PC-3 (cell line): ENCODE data around the gene FAM25G. TPM values are rescaled to one million over a fixed set of nuclear protein-coding genes. Genes with fewer than 3 reads are reported as not detected.
"Not testable (repeated sequence)": the region's sequence is repeated elsewhere in the genome, so short reads cannot be mapped to it uniquely, and the experiment has no call there.

Experiments
- ATAC-seq: fragments of 200-7000 bp; cut with Tn5 transposase; 2 replicates; pipeline ENCODE4 v1.9.1; 2020; ENCODE audit warnings: mild to moderate bottlenecking, moderate library complexity
- BruUV-seq: library from RNA; stranded (reverse); fragments of 400-500 nt; replicated peaks from 2 replicates; lab custom pipeline; 2021; lab: Mats Ljungman, UMichigan
- CTCF ChIA-PET: fragments of 300-600 bp; sonication (Branson Sonifier 250); formaldehyde crosslinking; loops from one replicate; lab custom pipeline; 2022; ENCODE audit warnings: antibody characterized with exemption; lab: Charles Lee
- POLR2A ChIA-PET: fragments of 300-600 bp; sonication (Branson Sonifier 250); formaldehyde crosslinking; loops from one replicate; lab custom pipeline; 2022; ENCODE audit warnings: antibody characterized with exemption; ENCODE audit not compliant: unreplicated experiment; lab: Charles Lee
- DNase-seq: peaks from one replicate; pipeline ENCODE4 v3.0.0-alpha.2; 2015
- H2AFZ ChIP-seq: fragments of 300-600 bp; sonication (generic); 2 replicates; pipeline ENCODE4 v1.6.0; 2016; ENCODE audit warnings: antibody characterized with exemption, low read length
- H3F3A ChIP-seq: fragments of 300-600 bp; sonication (generic); one replicate; pipeline ENCODE4 v1.6.0; 2017; ENCODE audit warnings: antibody characterized with exemption, low read length, control low read depth, mild to moderate bottlenecking; ENCODE audit not compliant: unreplicated experiment
- H3K27ac ChIP-seq: fragments of 300-600 bp; sonication (generic); 2 replicates; pipeline ENCODE4 v1.5.1; 2016; ENCODE audit warnings: mild to moderate bottlenecking, low read length
- H3K27me3 ChIP-seq: fragments of 300-600 bp; sonication (generic); 2 replicates; pipeline ENCODE4 v1.6.1; 2016; ENCODE audit warnings: low read length, mixed read lengths
- H3K36me3 ChIP-seq: fragments of 300-600 bp; sonication (generic); 2 replicates; pipeline ENCODE4 v1.6.1; 2016; ENCODE audit warnings: low read depth, mixed run types, low read length, mixed read lengths
- H3K4me1 ChIP-seq: fragments of 300-600 bp; sonication (generic); 2 replicates; pipeline ENCODE4 v1.5.1; 2016; ENCODE audit warnings: low read length; ENCODE audit not compliant: insufficient read depth
- H3K4me2 ChIP-seq: fragments of 300-600 bp; sonication (generic); 2 replicates; pipeline ENCODE4 v1.6.0; 2016; ENCODE audit warnings: low read length
- H3K4me3 ChIP-seq: fragments of 300-600 bp; sonication (generic); 2 replicates; pipeline ENCODE4 v1.5.1; 2016; ENCODE audit warnings: mild to moderate bottlenecking, low read length, mixed read lengths
- H3K79me2 ChIP-seq: fragments of 300-600 bp; sonication (generic); 2 replicates; pipeline ENCODE4 v1.6.1; 2017; ENCODE audit warnings: low read length, mixed read lengths
- H3K9ac ChIP-seq: fragments of 300-600 bp; sonication (generic); 2 replicates; pipeline ENCODE4 v1.6.0; 2016; ENCODE audit warnings: mild to moderate bottlenecking, low read length
- H3K9me2 ChIP-seq: fragments of 300-600 bp; sonication (generic); replicated peaks from 2 replicates; pipeline ENCODE4 v1.6.1; 2016; ENCODE audit warnings: mixed run types, low read length, mixed read lengths
- H3K9me3 ChIP-seq: fragments of 300-600 bp; sonication (generic); 2 replicates; pipeline ENCODE4 v1.6.1; 2016; ENCODE audit warnings: low read length, mixed read lengths
- H4K20me1 ChIP-seq: fragments of 300-600 bp; sonication (generic); 2 replicates; pipeline ENCODE4 v1.6.1; 2016; ENCODE audit warnings: low read length, mixed read lengths
- EZH2 ChIP-seq: fragments of 300-600 bp; sonication (generic); IDR thresholded peaks from one replicate; pipeline ENCODE4 v1.6.1; 2017; ENCODE audit warnings: antibody characterized with exemption, mild to moderate bottlenecking, low read length; ENCODE audit not compliant: unreplicated experiment
- EZH2phosphoT487 ChIP-seq: fragments of 300-600 bp; sonication (generic); IDR thresholded peaks from 2 replicates; pipeline ENCODE4 v1.6.1; 2018; ENCODE audit warnings: mild to moderate bottlenecking, antibody characterized with exemption, low read length, borderline replicate concordance
- intact Hi-C: fragments of 100-400 bp; cut with micrococcal nuclease; formaldehyde crosslinking; loops from 2 replicates; pipeline ENCODE4 v1.9.0; 2023
- total RNA-seq: library from RNA; depleted of rRNA; stranded (reverse); fragments of >200 nt; gene quantifications from 2 replicates; pipeline ENCODE4 v1.2.3, GENCODE V29; 2014
- TF ChIP-seq, protein P1 (sequence below): fragments of 300-600 bp; sonication (generic); conservative IDR thresholded peaks from 2 replicates; pipeline ENCODE4 v1.5.1; 2017; ENCODE audit warnings: antibody characterized with exemption, low read depth, mild to moderate bottlenecking, low read length

The FAM25G gene
- total RNA-seq, 1 experiment from 2014 or later, result not detected

DNA sequence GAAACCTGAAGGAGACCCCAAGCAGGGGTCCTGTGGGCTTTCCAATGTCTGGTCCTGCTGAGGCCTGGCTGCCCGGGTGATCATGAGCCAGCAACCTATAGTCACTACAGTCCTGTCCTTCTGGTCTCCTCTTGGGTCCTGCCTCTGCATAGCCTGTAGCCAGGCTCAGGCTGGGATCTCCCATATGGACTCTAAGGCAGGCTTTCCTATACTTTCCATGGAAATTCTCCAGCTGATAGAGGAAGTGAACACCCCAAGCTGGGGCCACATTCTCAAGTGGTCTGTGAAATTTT is 34.0 kb downstream of the FAM25G start:
- Histone ChIP-seq H3K27ac (no peak overlapping the region), H3K79me2 (no peaks in the 10 kb centered on the region), H3K4me1 (peaks cover 9% of the 10 kb centered on the region), H4K20me1 (no peaks in the 10 kb centered on the region), H3K36me3 (no peaks in the 10 kb centered on the region), H3K9me3 (no peaks in the 10 kb centered on the region), H2AFZ (no peak overlapping the region), H3F3A (no peaks in the 10 kb centered on the region), H3K27me3 (no peaks in the 10 kb centered on the region), H3K4me2 (no peak overlapping the region), H3K9ac (no peak overlapping the region), H3K9me2 (no peaks in the 10 kb centered on the region), H3K4me3 (no peak overlapping the region)
- TF ChIP-seq EZH2phosphoT487 (no peak), EZH2 (no peak)
- TF ChIP-seq, protein P1, sequence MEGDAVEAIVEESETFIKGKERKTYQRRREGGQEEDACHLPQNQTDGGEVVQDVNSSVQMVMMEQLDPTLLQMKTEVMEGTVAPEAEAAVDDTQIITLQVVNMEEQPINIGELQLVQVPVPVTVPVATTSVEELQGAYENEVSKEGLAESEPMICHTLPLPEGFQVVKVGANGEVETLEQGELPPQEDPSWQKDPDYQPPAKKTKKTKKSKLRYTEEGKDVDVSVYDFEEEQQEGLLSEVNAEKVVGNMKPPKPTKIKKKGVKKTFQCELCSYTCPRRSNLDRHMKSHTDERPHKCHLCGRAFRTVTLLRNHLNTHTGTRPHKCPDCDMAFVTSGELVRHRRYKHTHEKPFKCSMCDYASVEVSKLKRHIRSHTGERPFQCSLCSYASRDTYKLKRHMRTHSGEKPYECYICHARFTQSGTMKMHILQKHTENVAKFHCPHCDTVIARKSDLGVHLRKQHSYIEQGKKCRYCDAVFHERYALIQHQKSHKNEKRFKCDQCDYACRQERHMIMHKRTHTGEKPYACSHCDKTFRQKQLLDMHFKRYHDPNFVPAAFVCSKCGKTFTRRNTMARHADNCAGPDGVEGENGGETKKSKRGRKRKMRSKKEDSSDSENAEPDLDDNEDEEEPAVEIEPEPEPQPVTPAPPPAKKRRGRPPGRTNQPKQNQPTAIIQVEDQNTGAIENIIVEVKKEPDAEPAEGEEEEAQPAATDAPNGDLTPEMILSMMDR, result no peak
- ChIA-PET CTCF (no interaction called here), POLR2A (no interaction called here)
- DNase-seq (no peak), ATAC-seq (no peak)
- BruUV-seq, result no TSS peak
- intact Hi-C loops, result no loop called here

DNA sequence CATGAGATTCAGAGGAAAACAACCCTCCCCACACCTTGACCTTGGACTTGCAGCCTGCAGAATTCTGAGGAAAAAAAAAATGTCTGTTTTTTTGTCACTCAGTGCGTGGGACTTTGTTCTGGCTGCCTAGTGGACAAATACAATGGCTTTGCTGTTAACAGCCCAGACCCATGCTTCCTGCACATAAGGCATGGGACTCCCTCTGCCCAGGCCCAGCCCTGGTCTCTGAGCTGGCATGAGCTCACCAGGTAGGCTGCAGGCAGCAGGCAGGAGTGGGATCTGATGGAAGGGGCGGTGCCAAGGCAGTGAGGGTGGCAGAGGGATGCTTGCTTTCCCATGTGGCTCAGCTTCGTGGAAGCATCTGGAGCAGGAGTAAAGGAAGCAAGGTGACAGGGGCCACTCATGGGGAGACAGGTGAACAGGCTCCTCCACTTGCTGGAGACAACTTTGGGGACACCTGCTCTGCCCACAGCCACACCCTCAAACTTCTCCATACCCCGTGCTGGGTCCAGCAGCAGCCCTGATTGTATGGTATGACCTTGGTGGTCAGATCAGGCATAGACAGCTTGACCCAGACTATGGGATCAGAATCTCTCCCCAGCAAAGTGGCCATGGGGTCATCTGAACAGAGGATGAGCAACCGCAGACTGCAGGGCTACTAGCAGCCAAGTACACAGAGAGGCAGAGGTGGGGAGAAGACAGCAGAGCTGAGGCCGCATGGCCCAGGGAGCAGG is 34.5 kb downstream of the FAM25G start:
- no peak for ATAC-seq
- TF ChIP-seq EZH2 (no peak), EZH2phosphoT487 (no peak)
- Histone ChIP-seq H3K4me2 (no peak overlapping the region), H3F3A (no peaks in the 10 kb centered on the region), H3K79me2 (no peaks in the 10 kb centered on the region), H3K9me2 (no peaks in the 10 kb centered on the region), H2AFZ (no peak overlapping the region), H3K27me3 (no peaks in the 10 kb centered on the region), H3K27ac (no peak overlapping the region), H4K20me1 (no peaks in the 10 kb centered on the region), H3K4me1 (peaks cover 9% of the 10 kb centered on the region), H3K4me3 (no peak overlapping the region), H3K9me3 (no peaks in the 10 kb centered on the region), H3K9ac (no peak overlapping the region), H3K36me3 (no peaks in the 10 kb centered on the region)
- DNase-seq, result no peak
- intact Hi-C loops, result no loop called here
- ChIA-PET CTCF (no interaction called here), POLR2A (no interaction called here)
- BruUV-seq, result no TSS peak

DNA sequence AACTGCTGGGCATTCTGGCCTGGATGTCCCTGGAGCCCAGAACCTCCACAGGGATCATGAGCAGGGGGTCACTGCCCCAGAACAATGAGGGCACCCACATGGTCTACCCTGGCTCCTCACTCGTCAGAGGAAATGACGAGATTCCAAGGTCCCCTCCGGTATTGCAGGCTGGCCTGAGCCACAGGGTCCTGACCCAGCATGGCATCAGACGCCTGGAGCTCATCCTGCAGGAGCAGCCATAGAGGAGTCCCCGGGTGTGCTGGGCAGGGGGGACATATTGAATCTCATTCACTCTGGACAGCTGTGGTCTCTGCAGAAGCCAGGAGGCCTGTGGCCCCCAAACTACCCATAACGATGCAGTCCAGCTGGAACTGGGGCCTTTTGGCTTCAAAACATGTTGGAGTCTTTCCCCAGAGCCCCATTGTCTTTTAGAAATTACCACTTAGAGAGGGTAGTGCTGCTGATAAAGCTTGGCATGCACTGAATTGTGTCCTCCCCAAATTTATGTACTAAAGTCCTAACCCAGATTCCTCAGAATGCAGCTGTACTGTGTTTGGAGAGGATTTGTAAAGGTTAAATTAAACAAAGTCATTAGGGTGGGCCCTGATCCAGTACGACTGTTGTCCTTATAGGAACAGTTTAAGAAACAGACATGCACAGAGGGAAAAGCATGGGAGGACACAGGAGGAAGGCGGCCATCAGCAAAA is 35.3 kb downstream of the FAM25G start:
- Histone ChIP-seq H3K4me3 (no peak overlapping the region), H3F3A (no peaks in the 10 kb centered on the region), H3K9me3 (no peaks in the 10 kb centered on the region), H3K9ac (no peak overlapping the region), H3K27me3 (no peaks in the 10 kb centered on the region), H4K20me1 (no peaks in the 10 kb centered on the region), H3K4me2 (no peak overlapping the region), H2AFZ (no peak overlapping the region), H3K4me1 (peaks cover 9% of the 10 kb centered on the region), H3K36me3 (no peaks in the 10 kb centered on the region), H3K27ac (no peak overlapping the region), H3K9me2 (no peaks in the 10 kb centered on the region), H3K79me2 (no peaks in the 10 kb centered on the region)
- BruUV-seq, result no TSS peak
- TF ChIP-seq, protein P1, result no peak
- TF ChIP-seq EZH2phosphoT487 (no peak), EZH2 (no peak)
- DNase-seq (no peak), ATAC-seq (no peak)
- CTCF ChIA-PET, result no interaction called here
- intact Hi-C loops, result no loop called here
- POLR2A ChIA-PET, result no interaction called here

DNA sequence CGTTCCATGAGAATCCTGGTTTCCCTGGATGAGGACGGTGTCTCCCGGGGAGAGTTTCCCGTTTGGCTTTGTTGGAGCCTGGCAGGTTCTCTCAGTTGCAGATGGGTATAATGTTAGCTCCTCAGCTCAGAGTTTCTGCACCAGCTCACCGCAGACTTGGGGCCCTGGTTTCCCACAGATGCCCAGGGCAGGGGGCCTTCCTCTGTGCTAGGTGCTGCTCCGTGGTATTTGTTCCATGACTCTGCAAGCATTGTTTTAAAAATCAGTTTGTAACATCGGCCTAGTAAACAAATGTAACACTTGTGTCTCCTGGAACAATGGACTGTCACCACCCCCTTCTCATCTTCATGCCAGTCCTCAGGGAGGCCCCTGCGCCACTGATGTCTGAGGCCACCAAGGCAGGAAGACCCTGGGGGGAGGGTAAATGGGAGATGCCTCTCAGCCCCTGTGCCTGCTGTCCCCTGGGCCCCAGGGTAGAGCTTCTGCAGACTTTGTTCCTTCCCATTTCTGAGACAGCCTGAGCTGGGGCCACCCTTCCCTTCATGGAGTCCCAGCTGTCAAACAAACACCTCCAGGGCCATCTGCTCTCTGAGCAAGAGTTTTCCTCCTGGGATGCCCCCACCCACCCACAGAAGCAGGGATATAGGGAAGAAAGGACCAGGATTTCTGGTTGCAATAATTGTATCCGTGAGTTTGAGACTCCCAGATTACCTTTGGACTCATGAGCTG is 36.0 kb downstream of the FAM25G start:
- H3K79me2 ChIP-seq, intact Hi-C loops, H3K36me3 ChIP-seq, H3K27me3 ChIP-seq, H3K4me3 ChIP-seq, POLR2A ChIA-PET, CTCF ChIA-PET, BruUV-seq, H2AFZ ChIP-seq, H3K27ac ChIP-seq, H4K20me1 ChIP-seq, DNase-seq, H3K9me2 ChIP-seq, H3K4me2 ChIP-seq, H3F3A ChIP-seq, ATAC-seq, H3K9me3 ChIP-seq, H3K4me1 ChIP-seq, H3K9ac ChIP-seq: not testable (repeated sequence)
